ENCODE data around the gene SLC6A11.

SLC6A11 gene

DNA sequence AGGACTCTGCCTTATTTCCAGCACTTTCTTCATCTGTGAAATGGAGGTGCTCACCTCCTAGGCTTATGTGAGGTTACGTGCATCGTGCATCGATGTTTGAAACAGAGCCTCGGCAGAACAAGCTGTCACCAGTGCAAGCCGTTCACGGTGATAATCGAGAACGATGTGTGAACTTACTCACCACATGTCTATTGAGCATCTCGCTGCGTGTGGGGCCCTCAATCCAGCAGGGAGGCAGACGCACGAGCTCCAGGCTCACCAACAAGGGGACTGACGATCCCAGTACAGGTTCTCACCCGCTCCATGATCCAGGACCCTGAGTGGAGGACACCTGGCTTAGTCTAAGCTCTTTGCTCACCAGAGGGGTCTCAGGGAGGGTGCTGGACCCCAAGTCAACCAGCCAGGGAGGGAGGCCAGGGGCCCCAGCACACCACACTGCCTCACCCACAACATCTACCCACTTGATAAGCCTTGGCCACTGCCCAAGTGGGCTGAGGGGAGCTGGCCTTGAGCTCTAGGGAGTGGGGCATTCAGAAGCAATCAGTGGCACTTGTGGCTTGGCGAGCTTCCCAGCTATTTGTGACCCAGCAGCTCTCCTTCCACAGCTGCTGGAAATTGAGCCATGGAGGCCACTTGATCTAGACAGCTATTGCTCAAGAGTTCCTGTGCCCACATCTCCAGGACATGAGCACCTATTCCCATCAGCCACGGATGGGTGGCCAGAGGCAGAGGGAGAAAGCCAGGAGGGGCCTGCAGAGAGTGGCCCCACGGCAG is 142.1 kb downstream of the SLC6A11 start:
- DNase-seq = no peak

DNA sequence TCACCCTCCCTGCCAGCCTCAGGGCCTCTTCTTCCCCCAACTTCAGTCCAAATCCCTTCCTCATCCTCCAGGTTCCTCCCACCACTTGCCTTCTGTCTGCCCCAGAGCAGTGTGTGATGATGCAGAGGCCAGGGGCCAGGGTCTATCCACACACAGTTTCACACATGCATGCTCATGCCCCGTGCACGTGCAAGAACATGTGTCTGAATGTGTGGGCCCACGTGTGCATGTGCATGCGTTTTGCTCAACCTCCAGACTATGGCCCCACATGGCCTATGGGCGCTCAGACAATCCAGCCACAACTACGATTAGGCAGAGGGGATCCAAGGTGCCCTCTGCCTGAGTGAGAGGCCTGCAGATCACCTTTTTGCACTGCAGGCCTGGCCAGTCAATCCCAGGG is 144.2 kb downstream of the SLC6A11 start:
- no peak for DNase-seq

DNA sequence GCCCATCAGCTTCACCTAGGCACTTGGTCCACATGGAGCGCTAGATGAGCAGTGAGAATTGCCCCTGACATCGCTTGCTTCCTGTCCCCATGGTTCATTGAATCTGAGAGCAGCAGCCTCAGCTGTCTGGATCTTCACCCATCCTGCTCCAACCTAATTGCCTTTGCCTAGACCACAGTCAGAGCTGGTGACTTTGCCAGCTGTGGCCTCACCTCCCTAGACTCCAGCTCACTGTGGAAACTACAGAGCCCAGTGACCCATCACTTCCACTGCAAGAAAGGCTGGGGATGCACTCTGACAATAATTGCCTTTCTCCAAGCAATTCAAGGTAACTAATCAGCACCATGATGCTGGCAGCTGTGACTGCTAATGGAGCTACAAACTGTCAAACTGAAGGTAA is 145.9 kb downstream of the SLC6A11 start:
- DNase-seq = no peak

DNA sequence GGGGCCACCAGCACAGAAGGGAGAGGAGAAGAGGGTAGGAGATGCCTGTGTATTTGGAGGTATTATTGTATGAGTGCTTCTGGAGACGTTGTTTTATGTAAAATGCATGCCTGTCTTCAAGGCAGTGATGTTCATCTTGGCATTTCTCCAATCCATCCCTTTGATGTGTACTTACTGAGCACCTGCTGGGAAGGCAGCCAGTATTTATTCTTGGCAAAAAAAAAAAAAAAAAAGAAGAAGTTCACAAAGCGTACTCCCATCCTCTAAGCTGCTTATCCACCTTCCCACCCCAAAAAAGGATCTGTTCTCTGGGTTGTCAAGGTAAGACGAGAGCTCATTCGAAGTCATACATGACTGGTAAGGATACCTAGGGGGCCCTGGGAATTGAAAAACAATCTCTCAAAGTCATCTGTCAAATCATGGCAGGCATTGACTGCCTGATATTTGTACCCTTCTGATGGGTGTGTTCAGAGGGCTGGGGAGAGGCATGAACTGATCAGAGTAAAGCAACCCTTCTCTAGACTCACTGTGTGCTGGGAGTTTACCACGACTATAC is 146.5 kb downstream of the SLC6A11 start:
- no peak for DNase-seq

DNA sequence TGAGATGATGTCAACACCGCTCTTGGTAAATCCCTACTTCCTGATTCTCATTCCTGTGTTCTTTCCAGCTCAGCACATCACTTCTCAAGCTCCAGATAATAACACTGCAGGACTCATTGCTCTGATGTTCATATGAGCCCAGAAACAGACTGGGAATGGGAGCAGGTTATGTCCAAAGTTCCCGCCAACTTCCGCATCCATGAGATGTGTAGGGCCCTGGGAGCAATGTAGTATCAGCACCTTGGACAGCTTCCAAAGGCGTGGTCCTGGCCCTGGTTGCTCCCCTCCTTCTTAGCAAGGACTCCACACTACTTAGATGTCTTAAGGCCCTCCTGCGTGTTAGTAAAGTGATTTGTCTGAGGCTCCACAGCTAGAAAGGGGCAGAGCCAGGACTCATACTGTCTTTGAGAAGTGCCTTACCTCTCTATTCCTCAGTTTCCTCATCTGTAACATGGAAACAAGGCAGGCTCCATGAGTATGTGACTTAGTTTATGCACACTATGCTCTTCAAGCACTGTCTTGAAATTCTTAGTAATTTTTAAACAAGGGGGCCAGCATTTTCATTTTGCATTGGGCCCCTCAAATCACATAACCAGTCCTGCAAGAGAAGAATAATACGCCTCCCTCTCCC is 148.6 kb downstream of the SLC6A11 start:
- DNase-seq = no peak

DNA sequence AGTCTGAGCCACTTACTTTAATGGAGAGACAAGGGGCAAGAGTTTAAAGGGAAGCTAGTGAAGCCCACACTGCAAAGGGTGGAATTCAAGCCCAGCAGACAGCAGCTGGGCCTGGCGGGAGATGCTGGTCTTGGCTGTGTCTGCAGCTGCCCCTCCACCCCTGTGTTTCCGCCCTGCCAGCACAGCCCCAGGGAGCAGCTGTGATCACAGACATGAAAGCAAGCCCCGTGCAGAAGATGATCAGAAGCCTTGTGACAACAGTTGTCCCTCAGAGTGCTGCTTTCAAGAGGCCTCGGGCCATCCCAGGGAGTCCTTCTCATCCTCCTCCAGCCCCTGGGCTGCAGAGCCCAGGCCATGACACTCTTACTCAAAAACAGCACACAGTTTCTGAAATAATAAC is 152.4 kb downstream of the SLC6A11 start:
- DNase-seq = no peak

DNA sequence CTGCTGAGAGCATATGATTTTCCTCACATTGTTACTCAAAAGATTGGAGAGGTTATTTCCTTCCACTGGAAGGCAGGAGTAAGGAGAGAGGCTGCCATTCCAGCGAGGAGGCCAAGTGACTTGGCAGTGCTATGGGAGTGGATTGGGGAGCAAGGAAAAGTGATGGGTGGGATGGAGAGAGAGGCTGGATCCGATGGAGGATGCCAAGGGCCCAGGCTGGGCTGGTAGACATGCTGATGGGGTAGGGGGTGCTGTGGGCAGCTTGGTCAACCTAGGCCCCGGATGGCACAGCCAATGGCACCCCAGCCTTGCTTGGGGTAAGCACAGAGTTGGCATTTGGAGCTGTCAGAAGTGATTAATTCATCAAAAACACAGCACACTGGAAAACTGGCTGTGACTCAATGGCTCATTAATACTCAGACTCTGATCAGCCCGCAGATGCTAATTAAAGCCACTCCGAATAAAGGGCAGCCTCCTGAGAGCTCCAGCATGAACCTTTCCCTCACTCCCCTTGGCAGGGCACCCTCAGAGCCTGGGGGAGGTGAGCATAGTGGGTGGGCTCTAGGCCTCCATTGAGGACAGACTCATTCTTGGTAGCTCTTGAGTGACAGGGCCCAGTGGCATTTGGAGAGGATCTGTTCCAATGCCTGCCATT is 154.4 kb downstream of the SLC6A11 start:
- no peak for DNase-seq

DNA sequence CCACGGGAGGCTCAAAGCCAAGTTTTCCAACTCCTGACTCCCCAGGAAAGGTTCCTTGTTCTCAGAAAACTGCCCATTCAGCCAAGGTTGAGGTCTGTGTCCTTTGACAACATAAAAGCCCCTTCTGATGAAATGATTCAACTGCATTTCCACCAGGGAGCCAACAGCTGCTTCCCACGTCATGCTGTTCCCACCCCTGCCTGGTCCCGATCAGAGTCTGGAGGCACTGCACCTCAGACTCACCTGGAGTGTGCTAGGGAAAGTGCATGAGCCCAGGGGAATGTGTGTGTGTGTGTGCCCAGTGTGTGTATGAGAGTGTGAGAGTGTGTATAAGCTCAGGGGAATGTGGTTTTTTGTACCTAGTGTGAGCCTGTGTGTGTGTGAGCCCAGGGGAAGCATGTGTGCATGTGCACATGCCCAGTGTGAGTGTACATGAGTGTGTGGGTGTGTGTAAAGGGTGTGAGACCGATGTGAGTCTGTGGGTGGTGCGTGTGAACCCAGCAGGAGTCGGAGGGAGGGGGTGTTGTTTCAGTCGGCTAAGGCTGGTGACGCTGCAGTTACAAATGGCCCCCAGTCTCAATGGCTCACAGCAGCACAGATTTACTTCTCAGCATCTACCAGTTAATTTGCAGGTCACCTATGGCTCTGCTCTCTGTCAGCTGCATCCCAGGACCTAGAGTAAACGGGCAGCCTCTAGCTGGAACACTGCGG is 156.2 kb downstream of the SLC6A11 start:
- DNase-seq = no peak

DNA sequence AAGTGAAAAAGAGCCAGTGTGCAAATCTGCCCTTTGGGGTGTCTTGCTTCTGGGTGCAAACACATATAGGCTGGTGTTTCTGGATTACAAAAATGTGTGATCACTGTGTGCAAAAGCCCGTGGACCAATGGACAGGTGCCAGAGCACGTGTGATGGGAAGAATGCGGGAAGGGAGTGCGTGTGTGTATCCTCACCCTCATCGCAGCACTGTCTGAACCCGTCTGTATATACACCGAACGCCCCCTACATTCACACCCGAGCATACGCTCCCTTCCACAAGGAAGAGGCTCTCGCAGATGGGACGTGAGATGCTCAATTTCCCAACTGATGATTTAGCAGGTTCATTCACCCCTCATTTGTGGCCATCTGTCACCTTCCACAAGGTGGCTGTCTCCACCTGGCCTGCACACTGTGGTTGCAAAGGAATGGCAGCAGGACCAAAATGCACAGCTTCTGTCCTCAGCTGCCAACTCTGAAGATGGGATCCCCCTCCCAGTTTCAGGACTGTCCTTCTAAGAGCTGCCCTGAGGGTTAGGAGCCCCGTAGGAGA is 157.1 kb downstream of the SLC6A11 start:
- no peak for DNase-seq

DNA sequence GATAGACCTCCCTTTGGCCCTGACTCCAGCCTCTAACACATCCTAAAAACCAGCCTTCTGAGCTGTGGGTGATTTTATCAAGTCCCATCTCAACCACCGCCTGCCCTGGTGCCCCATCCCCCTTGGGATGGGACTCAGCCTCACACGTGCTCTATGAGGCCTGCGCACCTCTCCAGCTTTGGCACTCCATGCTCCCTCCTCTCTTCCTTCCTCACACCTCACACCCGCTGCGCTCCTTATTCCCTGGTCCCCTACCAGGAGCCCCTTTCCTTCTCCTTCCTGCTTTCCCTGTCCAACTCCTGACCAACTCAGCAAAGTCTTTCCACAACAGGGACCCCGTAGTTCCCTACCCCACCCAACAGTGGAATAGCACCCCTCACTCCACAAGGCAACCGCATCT is 158.1 kb downstream of the SLC6A11 start:
- DNase-seq = no peak

DNA sequence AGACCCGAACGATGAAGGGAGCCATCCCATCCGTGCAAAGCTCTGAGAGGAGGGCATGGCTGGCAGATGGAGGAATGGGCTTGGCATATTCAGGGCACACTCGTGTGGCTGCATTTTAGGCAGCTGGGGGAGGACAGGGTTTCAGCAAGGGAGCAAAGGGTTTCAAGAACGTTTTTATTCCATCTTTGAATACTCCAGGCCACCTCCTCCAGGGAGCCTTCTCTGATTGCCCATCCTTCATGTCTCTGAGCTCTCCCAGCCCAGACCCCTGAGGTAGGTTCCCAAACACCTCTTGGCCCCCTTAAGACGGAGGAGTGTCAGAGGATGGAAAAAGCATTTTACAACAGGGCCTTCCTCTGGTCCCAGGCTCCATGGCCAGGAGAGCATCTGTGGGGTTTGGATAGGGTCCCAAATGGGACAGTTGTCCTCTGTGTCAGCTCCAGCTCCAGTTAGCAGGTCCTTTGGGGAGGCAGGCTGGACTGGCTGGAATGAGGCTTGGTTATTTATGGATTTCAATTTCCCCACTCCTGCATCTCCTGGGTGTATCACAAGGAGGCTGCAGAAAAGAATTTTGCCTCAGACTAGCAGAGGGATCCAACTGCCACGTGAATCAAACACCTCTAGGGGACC is 158.8 kb downstream of the SLC6A11 start:
- DNase-seq = no peak

DNA sequence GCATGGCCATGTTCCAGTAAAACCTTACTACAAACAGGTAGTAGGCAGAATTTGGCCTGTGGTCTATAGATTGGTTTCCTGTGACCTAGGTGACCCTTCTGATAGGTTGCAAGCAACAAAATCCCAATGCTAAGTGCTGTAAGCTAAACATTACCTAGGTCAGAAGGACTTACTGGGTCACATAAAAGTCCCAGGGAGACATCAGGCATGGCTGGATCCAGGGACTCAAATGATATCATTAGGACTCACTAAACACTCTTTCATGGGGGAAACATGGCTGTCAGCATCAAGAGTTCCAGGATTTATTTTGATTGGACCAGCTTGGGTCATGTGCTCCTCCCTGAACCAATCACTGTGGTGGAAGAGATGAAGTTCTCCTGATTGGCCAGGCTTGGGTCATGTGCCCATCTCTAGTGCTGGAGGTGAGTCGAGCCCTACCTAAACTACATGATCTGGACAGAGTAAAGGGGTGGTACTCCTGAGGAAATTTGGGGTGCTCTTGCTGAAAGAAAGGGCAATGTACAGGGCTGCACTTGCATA is 159.7 kb downstream of the SLC6A11 start:
- no peak for DNase-seq

DNA sequence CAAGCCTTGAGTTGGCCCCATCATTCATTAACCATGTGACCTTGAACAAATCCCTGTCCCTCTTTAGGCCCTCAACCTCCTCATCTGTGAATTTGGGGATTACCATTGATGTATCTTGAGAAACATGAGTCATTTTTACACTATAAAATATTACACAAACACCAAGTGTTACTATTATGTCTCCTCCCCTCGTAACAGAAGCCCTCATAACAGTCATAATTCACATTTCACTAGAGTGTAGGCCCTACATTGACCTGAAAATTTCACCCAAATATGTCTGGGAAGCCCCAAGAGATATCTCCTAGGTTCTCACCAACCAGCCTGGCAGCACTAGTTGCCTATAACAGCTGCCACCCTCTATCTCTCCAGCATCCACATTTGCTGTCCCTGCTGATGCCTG is 160.7 kb downstream of the SLC6A11 start:
- DNase-seq = no peak

DNA sequence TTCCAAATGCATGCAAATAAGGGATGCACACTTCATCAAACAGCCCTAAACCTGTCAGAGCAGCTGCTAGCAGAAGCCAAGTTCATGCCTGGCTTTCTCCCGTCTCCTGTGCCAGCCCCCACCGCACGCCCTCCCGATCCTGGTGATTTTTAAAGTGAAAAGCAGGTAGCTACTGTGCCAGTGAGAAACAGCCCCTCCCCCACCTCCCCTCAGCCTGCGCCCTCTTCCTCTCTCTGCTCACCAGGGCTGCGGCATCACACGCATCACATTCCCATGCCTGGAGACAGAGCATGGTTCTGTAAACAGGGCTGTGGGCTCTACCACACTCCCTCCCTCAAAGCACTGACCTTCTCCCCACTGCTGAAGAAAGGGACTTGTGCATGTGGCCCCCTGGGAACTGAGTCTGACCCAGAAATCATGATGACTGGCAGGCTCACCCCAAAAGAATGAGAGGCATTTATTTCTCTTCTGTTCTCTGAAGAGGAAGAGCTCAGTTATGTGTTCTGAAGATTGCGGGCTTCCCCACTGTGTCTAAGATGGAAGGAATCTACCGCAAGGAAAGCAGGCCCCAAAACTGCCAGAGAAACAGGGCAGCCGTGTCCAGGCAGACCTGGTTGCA is 162.0 kb downstream of the SLC6A11 start:
- DNase-seq = no peak

DNA sequence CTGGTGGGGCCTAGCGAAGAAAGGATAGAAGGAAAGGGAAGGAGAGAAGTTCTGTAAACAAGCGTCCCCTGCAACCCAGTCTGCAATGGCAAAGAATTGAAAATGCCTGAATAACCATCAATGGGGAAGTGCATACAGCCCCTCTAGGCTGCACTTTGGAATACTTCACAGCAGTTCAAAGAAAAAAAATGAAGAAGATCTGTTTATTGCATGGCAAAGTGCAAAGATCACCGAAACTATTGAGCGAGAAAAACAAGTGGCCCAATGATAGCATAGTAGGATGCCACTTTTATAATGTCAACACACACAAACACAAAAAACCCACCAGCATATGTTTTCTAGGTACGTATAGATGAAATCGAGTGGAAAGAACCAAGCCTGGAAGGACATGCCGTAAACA is 162.9 kb downstream of the SLC6A11 start:
- no peak for DNase-seq

DNA sequence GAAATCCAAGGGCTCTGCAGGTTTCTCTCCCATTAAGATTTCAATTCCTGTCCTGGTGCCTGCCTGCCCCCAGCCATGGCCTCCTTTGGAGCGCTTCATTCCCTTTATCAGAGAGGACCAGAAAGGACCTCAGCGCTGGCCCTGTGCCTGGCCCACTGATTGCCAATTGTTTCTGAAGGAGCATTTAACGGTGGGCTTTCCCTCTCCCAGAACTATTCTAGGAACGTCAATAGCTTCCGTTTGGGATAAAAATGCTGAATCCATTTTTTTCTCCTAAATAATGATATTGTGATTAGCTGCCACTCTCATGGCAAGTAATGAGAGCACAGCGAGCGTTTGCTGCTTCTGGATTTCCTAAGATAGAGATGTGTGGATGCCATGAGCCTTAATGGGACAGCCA is 164.3 kb downstream of the SLC6A11 start:
- DNase-seq = no peak

DNA sequence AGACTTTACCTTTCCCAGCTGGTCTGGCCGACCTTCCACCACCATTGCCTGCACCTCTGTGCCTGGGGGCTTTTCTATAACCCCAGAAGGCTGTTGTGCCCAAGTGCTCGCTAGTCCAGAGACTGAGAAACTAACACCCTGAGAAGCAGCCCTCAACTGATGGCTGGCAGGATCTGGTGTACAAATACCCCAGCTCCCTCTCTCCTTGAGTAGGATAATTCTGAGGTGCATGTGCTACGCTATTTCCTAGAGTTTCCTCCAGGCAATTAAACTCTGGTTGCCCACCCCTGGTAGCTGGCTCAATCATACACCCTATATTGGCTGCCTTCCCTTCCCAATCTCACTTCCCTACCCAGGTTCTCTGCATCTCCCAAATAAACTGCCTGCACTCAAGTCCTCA is 165.0 kb downstream of the SLC6A11 start:
- no peak for DNase-seq

DNA sequence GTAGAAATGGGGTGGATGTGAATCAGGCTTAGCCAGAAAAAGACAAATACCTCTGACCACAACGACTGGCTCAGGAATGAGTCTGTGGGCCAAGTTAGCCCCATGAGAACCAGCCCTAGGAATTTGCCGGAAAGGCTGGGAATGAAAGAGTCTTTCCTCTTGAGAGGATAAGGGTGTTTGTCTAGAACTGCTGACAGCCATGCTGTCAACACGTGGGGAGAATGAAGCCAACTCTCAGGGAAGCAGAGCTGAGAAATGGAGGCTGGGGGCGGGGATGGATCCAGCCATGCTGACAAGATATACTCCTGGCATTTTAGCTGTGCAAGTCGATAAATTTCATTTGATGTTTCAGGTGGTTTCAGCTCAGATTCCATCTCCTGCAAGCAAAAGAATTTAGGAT is 165.9 kb downstream of the SLC6A11 start:
- no peak for DNase-seq

DNA sequence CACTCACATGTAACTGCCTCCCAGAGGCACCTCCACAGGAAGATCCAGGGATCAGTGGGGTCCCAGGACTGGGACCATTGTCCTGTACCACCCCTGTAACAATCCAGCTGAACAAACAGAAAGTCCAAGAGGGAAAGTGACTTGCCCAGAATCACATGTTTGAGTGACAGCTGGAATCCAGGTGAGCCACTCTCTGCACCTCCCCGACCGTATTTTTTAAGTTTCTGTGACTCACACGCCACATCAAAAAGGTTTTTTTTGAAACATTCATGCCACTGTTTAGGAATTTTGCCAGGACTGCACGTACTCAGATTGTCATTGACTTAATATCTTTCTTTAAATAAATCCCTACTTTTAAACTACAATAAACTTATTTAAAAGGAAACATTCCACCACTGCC is 166.8 kb downstream of the SLC6A11 start:
- DNase-seq = no peak

DNA sequence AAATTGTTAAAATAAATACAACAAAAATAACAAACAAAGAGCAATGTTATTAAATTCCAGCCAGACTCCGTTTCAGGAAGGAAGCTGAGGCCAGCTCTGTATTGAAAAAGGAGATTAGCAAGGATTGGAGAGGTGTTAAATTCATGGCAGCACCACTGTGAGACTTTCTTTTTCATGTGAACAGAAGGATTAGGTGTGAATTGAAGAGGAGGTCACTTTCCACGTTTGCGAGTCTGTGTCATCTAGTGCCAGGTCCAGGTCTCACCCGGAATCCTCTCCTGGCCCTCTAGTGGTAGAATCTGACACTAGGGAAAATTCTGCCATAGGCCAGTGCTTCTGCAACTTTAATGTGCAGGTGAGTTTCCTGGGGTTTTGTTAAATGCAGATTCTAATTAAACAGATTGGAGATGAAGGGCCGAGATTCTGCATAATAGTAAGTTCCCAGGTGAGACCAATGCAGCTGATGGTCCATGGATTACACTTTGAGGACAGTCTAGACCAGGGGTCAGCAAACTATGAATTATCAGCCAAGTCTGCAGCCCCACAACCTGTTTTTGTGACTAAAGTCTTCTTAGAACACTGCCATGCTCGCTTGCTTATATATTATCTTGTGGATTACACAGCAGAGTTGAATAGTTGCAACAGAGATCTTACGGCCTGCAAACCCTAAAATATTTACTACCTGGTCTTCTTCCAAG is 167.3 kb downstream of the SLC6A11 start:
- DNase-seq = no peak

DNA sequence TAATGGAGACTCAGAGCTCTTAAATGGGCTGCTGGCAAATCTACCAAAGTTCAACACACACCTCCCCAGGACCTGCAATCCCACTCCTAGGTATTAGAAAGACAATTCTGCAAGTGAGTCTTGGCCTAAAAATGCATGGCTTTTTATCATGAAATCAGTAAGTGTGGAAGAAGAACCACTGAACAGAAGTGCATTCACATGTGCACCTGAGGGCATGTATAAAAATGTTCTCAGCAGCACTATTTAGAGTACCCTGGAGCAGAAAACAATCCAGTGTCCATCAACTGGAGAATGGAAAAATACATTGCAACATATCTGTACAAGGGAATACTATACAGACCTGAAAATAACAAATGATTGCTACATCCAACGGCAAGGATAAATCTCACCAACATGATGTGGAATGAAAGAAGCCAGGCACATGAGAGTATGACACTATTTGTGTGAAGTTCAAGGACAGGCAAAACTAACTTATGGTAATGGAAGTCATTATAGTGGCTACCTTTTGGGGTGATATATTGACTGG is 168.4 kb downstream of the SLC6A11 start:
- DNase-seq = no peak
